ENCODE results near the gene ELF5. TPM values are rescaled to one million over a fixed set of nuclear protein-coding genes. Genes with fewer than 3 reads are reported as not detected.

ELF5 gene
- total and polyA plus RNA-seq, 2 of the 13 experiments (the other 11 are each of a cell fraction or from before 2014, with no cell fraction given): 0.51 to 2.6 TPM

DNA sequence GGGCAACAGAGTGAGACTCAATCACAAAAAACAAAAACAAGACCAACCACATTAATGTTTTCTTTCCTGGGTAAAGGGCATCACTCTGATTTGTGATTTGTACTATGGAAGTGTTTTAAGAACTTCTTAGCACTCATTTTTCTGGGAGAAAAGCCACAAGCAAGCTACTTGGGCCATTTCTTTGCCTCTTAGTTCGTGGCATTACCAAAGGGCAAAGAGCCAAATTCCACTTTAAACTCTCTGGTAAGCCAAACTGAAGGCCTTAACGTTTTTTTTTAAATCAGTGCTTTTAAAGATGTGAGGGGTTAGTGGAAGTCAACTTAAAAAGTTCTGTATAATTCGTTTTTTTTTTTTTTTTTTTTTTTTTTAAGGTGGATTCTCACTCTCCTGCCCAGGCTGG, 37.9 kb downstream of the ELF5 start (continued):
- TF ChIP-seq, protein P1, sequence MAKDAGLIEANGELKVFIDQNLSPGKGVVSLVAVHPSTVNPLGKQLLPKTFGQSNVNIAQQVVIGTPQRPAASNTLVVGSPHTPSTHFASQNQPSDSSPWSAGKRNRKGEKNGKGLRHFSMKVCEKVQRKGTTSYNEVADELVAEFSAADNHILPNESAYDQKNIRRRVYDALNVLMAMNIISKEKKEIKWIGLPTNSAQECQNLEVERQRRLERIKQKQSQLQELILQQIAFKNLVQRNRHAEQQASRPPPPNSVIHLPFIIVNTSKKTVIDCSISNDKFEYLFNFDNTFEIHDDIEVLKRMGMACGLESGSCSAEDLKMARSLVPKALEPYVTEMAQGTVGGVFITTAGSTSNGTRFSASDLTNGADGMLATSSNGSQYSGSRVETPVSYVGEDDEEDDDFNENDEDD (CRISPR knock-in tag; IDR thresholded peaks at IDR 0.05; ENCODE audit: borderline replicate concordance): no peak
- TF ChIP-seq, protein P2, sequence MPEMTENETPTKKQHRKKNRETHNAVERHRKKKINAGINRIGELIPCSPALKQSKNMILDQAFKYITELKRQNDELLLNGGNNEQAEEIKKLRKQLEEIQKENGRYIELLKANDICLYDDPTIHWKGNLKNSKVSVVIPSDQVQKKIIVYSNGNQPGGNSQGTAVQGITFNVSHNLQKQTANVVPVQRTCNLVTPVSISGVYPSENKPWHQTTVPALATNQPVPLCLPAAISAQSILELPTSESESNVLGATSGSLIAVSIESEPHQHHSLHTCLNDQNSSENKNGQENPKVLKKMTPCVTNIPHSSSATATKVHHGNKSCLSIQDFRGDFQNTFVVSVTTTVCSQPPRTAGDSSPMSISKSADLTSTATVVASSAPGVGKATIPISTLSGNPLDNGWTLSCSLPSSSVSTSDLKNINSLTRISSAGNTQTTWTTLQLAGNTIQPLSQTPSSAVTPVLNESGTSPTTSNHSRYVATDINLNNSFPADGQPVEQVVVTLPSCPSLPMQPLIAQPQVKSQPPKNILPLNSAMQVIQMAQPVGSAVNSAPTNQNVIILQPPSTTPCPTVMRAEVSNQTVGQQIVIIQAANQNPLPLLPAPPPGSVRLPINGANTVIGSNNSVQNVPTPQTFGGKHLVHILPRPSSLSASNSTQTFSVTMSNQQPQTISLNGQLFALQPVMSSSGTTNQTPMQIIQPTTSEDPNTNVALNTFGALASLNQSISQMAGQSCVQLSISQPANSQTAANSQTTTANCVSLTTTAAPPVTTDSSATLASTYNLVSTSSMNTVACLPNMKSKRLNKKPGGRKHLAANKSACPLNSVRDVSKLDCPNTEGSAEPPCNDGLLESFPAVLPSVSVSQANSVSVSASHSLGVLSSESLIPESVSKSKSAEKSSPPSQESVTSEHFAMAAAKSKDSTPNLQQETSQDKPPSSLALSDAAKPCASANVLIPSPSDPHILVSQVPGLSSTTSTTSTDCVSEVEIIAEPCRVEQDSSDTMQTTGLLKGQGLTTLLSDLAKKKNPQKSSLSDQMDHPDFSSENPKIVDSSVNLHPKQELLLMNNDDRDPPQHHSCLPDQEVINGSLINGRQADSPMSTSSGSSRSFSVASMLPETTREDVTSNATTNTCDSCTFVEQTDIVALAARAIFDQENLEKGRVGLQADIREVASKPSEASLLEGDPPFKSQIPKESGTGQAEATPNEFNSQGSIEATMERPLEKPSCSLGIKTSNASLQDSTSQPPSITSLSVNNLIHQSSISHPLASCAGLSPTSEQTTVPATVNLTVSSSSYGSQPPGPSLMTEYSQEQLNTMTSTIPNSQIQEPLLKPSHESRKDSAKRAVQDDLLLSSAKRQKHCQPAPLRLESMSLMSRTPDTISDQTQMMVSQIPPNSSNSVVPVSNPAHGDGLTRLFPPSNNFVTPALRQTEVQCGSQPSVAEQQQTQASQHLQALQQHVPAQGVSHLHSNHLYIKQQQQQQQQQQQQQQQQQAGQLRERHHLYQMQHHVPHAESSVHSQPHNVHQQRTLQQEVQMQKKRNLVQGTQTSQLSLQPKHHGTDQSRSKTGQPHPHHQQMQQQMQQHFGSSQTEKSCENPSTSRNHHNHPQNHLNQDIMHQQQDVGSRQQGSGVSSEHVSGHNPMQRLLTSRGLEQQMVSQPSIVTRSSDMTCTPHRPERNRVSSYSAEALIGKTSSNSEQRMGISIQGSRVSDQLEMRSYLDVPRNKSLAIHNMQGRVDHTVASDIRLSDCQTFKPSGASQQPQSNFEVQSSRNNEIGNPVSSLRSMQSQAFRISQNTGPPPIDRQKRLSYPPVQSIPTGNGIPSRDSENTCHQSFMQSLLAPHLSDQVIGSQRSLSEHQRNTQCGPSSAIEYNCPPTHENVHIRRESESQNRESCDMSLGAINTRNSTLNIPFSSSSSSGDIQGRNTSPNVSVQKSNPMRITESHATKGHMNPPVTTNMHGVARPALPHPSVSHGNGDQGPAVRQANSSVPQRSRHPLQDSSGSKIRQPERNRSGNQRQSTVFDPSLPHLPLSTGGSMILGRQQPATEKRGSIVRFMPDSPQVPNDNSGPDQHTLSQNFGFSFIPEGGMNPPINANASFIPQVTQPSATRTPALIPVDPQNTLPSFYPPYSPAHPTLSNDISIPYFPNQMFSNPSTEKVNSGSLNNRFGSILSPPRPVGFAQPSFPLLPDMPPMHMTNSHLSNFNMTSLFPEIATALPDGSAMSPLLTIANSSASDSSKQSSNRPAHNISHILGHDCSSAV (CRISPR knock-in tag; IDR thresholded peaks at IDR 0.05; ENCODE audit: borderline replicate concordance): no peak
- no peak for TF ChIP-seq ZNF646 (CRISPR knock-in tag; IDR thresholded peaks at IDR 0.05)
- TF ChIP-seq WIZ (CRISPR knock-in tag; IDR thresholded peaks at IDR 0.05): no peak
- no peak for TF ChIP-seq ZFP36L2 (CRISPR knock-in tag; IDR thresholded peaks at IDR 0.05)
- no peak for TF ChIP-seq ARNT (IDR thresholded peaks at IDR 0.05)
- TF ChIP-seq AHDC1 (CRISPR knock-in tag; IDR thresholded peaks at IDR 0.05; ENCODE audit: borderline replicate concordance): no peak

Data from HepG2 (cell line).